Esophagus squamous epithelium (tissue), 5 donors: Measurements from ENCODE around the gene ZBTB24. TPM values are rescaled to one million over a fixed set of nuclear protein-coding genes. Genes with fewer than 3 reads are reported as not detected.

Experiments
- DNase-seq: peaks from one replicate; lab custom pipeline; 2025; lab: John Stamatoyannopoulos, UW
- H3K27ac ChIP-seq, 4 donors: fragments of 200-600 bp; sonication (generic); one replicate each; pipeline ENCODE4 v1.5.1; 2016 to 2019; ENCODE audit warnings: mild to moderate bottlenecking in 1 of 4
- H3K27me3 ChIP-seq, 4 donors: fragments of 200-600 bp; sonication (generic); 1 replicate in 3 of 4; 2 replicates in 1 of 4; pipeline versions ENCODE4 v1.5.1 to v1.6.0; 2017 to 2021; ENCODE audit warnings: antibody characterized with exemption in 1 of 4
- H3K36me3 ChIP-seq, 3 donors: fragments of 200-600 bp; sonication (generic); one replicate each; pipeline ENCODE4 v1.5.1; 2016 to 2019
- H3K4me1 ChIP-seq, 3 donors: fragments of 200-600 bp; sonication (generic); one replicate each; pipeline ENCODE4 v1.5.1; 2017 to 2019
- H3K4me3 ChIP-seq, 4 donors: fragments of 200-600 bp; sonication (generic); 1 replicate in 3 of 4; 2 replicates in 1 of 4; pipeline ENCODE4 v1.5.1; 2016 to 2019; ENCODE audit warnings: mild to moderate bottlenecking in 2 of 4, moderate library complexity in 1 of 4
- H3K9me3 ChIP-seq, 3 donors: fragments of 200-600 bp; sonication (generic); one replicate each; pipeline ENCODE4 v1.5.1; 2016 to 2019
- POLR2A ChIP-seq, 4 donors: fragments of 450-650 bp; IDR thresholded peaks; one replicate each; pipeline ENCODE4 v1.6.1; 2017; ENCODE audit warnings: antibody characterized with exemption in 4 of 4, mild to moderate bottlenecking in 4 of 4, moderate library complexity in 3 of 4
- WGBS, 2 donors: methylation state at CpG; one replicate each; pipeline ENCODE4 v1.1.5; 2018; 5-methylcytosine and 5-hydroxymethylcytosine counted together
- intact Hi-C: fragments of 100-400 bp; cut with DNase I; formaldehyde crosslinking; loops from one replicate; pipeline ENCODE4 v1.15.0; 2022
- total RNA-seq, 4 donors: library from RNA; depleted of rRNA; stranded (reverse); fragments of >200 nt; gene quantifications; one replicate each; pipeline ENCODE4 v1.1.0, GENCODE V29; 2016
- TF ChIP-seq, protein P1 (sequence below), 6 experiments: fragments of 450-650 bp in 4 of 6; fragments of 200-600 bp in 2 of 6; sonication (generic) in 2 of 6; IDR thresholded peaks; one replicate each; pipeline ENCODE4 v1.5.1; 2016 to 2019; ENCODE audit warnings: antibody characterized with exemption in 6 of 6, mild to moderate bottlenecking in 4 of 6, moderate library complexity in 4 of 6
- donor health status: DM: yes; HTN: yes; CAD: no.

The ZBTB24 gene
- total RNA-seq, 4 donors from 2014 or later, result 3.9 to 8.4 (median 7.0) TPM

DNA sequence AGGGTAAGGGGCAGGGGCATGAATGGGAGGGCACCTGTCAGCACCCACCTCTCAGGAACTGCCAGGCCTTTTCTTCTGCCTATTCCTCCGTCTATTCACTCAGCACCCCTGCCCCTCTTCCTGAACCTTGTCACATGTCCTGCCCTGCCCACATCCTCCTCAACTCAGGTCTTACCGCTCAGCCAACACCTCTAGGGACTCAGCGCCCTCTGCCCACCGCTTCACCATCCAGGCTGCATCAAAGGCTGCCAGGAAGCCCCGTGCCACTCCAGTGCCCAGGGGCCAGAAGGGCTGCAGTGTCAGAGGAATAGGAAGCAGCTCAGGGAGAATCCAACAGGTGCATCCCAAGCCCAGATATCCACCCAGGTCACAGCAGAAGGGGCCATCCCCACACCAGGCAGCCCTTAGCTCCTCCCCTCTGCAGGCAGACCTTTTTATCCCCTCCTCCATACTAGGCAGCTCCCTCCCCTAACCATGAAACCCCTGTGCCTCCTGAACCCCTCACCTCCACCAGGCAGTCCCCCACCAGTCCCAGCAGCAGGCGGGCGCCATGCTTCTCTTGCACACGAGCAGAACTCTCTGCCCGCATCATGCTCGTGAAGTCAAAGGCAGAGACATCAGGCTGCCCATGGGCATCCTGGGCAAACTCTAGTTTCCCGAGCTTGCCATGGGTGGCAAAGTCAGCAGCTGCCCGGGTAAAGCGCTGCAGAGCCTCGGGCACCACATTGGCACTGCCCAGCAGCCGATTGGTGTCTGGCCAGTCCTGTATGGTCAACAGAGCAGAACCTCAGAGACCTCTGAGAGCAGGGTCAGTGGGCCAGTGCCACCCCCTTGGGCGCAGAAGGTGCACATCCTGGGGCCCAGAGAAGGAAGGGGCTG, 33.0 kb downstream of the ZBTB24 start:
- H3K4me3 ChIP-seq, result no peak overlapping the region
- DNase-seq, result no peak
- peaks cover 11 to 35% (median 15%) of the 10 kb centered on the region in 3 donors for H3K4me1 ChIP-seq
- no peaks in the 10 kb centered on the region for H3K9me3 ChIP-seq
- TF ChIP-seq, protein P1, sequence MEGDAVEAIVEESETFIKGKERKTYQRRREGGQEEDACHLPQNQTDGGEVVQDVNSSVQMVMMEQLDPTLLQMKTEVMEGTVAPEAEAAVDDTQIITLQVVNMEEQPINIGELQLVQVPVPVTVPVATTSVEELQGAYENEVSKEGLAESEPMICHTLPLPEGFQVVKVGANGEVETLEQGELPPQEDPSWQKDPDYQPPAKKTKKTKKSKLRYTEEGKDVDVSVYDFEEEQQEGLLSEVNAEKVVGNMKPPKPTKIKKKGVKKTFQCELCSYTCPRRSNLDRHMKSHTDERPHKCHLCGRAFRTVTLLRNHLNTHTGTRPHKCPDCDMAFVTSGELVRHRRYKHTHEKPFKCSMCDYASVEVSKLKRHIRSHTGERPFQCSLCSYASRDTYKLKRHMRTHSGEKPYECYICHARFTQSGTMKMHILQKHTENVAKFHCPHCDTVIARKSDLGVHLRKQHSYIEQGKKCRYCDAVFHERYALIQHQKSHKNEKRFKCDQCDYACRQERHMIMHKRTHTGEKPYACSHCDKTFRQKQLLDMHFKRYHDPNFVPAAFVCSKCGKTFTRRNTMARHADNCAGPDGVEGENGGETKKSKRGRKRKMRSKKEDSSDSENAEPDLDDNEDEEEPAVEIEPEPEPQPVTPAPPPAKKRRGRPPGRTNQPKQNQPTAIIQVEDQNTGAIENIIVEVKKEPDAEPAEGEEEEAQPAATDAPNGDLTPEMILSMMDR (IDR thresholded peaks at IDR 0.05), result no peak
- TF ChIP-seq POLR2A (IDR thresholded peaks at IDR 0.05), result no peak
- H3K27ac ChIP-seq, result no peak overlapping the region
- 47 to 49% methylated on average over 2 to 4 of the region's 16 CpGs for WGBS, 2 donors
- intact Hi-C loops, result no loop called here
- H3K27me3 ChIP-seq, result no peaks in the 10 kb centered on the region
- peaks cover 0 to 31% (median 4%) of the 10 kb centered on the region in 3 donors for H3K36me3 ChIP-seq

DNA sequence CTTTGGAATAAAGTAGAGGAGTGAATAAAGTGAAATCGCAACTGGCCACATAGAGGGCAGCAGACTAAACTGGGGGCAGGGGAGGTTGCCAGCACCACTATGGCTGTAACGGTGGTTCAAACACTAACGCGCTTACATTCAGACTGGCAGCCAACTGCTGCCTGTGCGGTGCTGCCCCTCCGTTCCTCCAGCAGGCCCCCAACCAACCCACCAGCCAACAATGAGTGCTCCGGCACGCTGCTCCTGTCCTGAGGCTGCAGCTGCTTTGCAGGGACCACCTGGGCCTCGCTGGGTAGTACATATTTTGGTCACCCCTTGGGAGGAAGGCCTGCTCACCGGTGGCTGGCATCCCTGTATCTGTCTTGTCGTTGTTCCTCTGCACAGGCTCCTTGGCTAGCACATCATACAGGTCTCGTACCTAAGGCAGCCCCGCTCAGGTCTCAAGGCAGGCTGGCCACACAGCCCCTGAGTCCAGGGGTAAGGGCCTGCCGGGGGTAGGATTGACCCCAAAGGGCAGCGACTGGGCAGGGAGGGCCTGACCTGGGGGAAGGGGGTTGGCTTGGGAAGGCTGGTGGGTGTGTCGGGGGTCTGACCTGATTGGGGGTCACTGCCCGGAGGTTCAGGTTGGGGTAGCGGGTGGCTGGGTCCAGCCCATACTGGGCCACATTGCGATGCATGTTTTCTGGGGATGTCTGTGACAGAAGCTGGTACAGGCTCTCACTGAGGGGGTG, 33.8 kb downstream of the ZBTB24 start:
- Histone ChIP-seq H3K9me3 (no peaks in the 10 kb centered on the region), H3K4me3 (no peak overlapping the region), H3K36me3 (peaks cover 0 to 40% (median 8%) of the 10 kb centered on the region in 3 donors), H3K4me1 (peaks cover 3 to 33% (median 8%) of the 10 kb centered on the region in 3 donors), H3K27me3 (no peaks in the 10 kb centered on the region), H3K27ac (no peak overlapping the region)
- TF ChIP-seq, protein P1 (IDR thresholded peaks at IDR 0.05), result no peak
- no peak for TF ChIP-seq POLR2A (IDR thresholded peaks at IDR 0.05)
- no peak for DNase-seq
- 76 to 79% methylated on average over 7 of the region's 19 CpGs for WGBS, 2 donors
- intact Hi-C loops, result no loop called here

DNA sequence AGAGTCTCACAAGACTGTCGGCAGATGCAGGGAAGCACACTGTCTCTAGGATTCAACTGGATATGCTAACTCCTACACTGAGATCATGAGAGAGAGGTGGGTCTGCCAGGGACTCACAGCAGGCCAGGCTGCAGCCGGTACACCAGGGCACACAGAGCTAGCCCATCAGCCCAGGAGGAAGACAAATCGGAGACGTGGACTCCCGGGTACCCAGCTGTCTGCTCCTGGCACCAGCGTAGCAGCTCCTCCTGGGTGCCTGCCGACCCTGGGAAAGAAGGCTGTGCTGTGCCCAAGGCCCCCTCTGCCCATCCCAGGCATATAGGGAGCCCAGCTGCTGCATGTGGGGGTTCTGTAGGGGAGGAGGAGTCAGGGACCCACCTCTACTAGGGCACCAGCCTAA, 34.4 kb downstream of the ZBTB24 start:
- H3K4me3 ChIP-seq, result no peak overlapping the region
- no peaks in the 10 kb centered on the region for H3K27me3 ChIP-seq
- H3K4me1 ChIP-seq, result peaks cover 2 to 33% (median 3%) of the 10 kb centered on the region in 3 donors
- DNase-seq, result no peak
- 70% methylated on average over 4 of the region's 7 CpGs; no CpG with 5 or more reads in 1 of the 2 donors for WGBS, 2 donors
- H3K27ac ChIP-seq, result no peak overlapping the region
- H3K9me3 ChIP-seq, result no peaks in the 10 kb centered on the region
- no peak for TF ChIP-seq POLR2A (IDR thresholded peaks at IDR 0.05)
- TF ChIP-seq, protein P1 (IDR thresholded peaks at IDR 0.05), result no peak
- peaks cover 0 to 46% (median 9%) of the 10 kb centered on the region in 3 donors for H3K36me3 ChIP-seq
- intact Hi-C loops, result no loop called here

DNA sequence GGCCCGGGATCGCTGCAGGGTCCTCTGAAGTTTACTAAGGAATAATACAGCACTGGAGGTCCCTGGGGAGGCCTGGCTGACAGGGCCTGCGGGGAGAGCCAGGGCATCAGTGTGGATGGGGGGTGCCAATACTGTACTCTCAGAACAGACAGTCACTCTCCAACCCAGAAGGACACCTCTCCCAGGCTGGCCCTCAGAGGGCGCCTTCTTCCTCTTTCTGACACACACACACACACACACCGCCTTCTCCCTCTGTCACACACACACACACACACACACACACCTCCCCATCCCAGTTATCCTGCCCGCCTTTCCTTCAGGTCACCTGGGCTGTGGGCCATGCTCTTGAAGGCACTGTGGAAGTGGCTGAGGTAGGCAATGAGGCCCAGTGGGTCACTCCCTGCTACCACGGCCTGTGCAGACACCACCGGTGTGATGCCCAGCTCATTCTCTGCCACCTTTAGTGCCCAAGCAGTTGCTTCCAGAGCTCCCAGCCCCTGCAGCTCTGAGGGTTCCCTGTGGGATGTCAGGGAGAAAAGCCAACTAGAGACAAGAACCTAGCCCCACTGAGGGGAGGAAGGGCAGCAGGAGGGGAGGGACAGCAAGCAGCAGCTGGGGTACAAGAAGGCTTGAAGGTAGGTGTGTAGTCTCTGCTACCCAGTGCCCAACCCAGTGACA, 35.0 kb downstream of the ZBTB24 start:
- no peak overlapping the region for H3K4me3 ChIP-seq
- peaks cover 0 to 52% (median 11%) of the 10 kb centered on the region in 3 donors for H3K36me3 ChIP-seq
- intact Hi-C loops, result no loop called here
- H3K9me3 ChIP-seq, result no peaks in the 10 kb centered on the region
- H3K27me3 ChIP-seq, result no peaks in the 10 kb centered on the region
- H3K27ac ChIP-seq, result no peak overlapping the region
- peaks cover 0 to 33% (median 0%) of the 10 kb centered on the region in 3 donors for H3K4me1 ChIP-seq
- 80 to 85% methylated on average over 3 to 8 of the region's 8 CpGs for WGBS, 2 donors
- TF ChIP-seq, protein P1 (IDR thresholded peaks at IDR 0.05), result no peak
- TF ChIP-seq POLR2A (IDR thresholded peaks at IDR 0.05), result no peak
- DNase-seq, result no peak
